Measurements from ENCODE around the gene KCNIP4. TPM values are rescaled to one million over a fixed set of nuclear protein-coding genes. Genes with fewer than 3 reads are reported as not detected.

The KCNIP4 gene
- total and polyA plus RNA-seq, 9 of the 15 experiments (the other 6 are each of a cell fraction or from before 2014, with no cell fraction given): 0.25 to 0.41 TPM; not detected in 7

- no peaks in the 10 kb centered on the region for H3K4me1 ChIP-seq (replicated peaks in 1 of 2; ENCODE audit: control insufficient read depth in 2 of 2, insufficient read depth in 2 of 2, low read length in 2 of 2)
- 2% methylated on average over 4 of the region's 4 CpGs for WGBS (ENCODE audit: insufficient coverage, low coverage, missing lambda C conversion rate)
- H3K4me3 ChIP-seq: no peak overlapping the region
- no TSS peak for BruUV-seq (replicated peaks)
- no peak overlapping the region for H2AFZ ChIP-seq (ENCODE audit: low read depth, low read length)
- TF ChIP-seq ZNF445 (CRISPR knock-in tag; IDR thresholded peaks at IDR 0.05; ENCODE audit: low read depth) (no peak), ZNF316 (IDR thresholded peaks at IDR 0.05) (peak; percentile 25; the same call in 1 of the 2 replicates)
- intact Hi-C loops (cut with micrococcal nuclease) (no loop called here), in situ Hi-C loops (cut with MboI) (no loop called here)
- H3K4me2 ChIP-seq (ENCODE audit: insufficient read depth, low read length): no peak overlapping the region
- no peaks in the 10 kb centered on the region for H3K36me3 ChIP-seq (ENCODE audit: control insufficient read depth, insufficient read depth, low read length)
- no peaks in the 10 kb centered on the region for H3K79me2 ChIP-seq (ENCODE audit: control insufficient read depth, insufficient read depth, low read length)
- no peak for FAIRE-seq
- POLR2A ChIA-PET: no interaction called here
- H3K9me3 ChIP-seq (replicated peaks; ENCODE audit: control insufficient read depth, insufficient read depth, low read depth, low read length): no peaks in the 10 kb centered on the region
- DNase-seq (ENCODE audit: extremely low read depth in 1 of 4, low spot score in 3 of 4): no peak
- ATAC-seq: no peak
- no peak overlapping the region for H3K9ac ChIP-seq (ENCODE audit: insufficient read depth in 1 of 2, low read depth in 2 of 2, low read length in 2 of 2)
- H3K9me1 ChIP-seq (ENCODE audit: control insufficient read depth, insufficient read depth, low read length): no peaks in the 10 kb centered on the region
- H4K20me1 ChIP-seq (replicated peaks; ENCODE audit: control insufficient read depth, insufficient read depth, low read length): no peaks in the 10 kb centered on the region
- H3K27me3 ChIP-seq (ENCODE audit: control insufficient read depth in 2 of 2, insufficient read depth in 2 of 2, low read length in 2 of 2): no peaks in the 10 kb centered on the region
- no peak overlapping the region for H3K27ac ChIP-seq (ENCODE audit: extremely low read depth, low read depth, low read length)
- CTCF ChIA-PET (ENCODE audit: low intra/inter-chr PET ratio): no interaction called here
Observed at GRCh38 chr4:21450331-21450730, 498.2 kb downstream of the KCNIP4 start.

- intact Hi-C loops (cut with micrococcal nuclease) (no loop called here), in situ Hi-C loops (cut with MboI) (no loop called here)
- ATAC-seq (no peak), FAIRE-seq (no peak), DNase-seq (ENCODE audit: extremely low read depth in 1 of 4, low spot score in 3 of 4) (no peak)
- POLR2A ChIA-PET: no interaction called here
- Histone ChIP-seq H3K27me3 (ENCODE audit: control insufficient read depth in 2 of 2, insufficient read depth in 2 of 2, low read length in 2 of 2) (no peaks in the 10 kb centered on the region), H3K27ac (ENCODE audit: extremely low read depth, low read depth, low read length) (no peak overlapping the region), H3K79me2 (ENCODE audit: control insufficient read depth, insufficient read depth, low read length) (no peaks in the 10 kb centered on the region), H3K9me3 (replicated peaks; ENCODE audit: control insufficient read depth, insufficient read depth, low read depth, low read length) (no peaks in the 10 kb centered on the region), H3K36me3 (ENCODE audit: control insufficient read depth, insufficient read depth, low read length) (no peaks in the 10 kb centered on the region), H3K9ac (ENCODE audit: insufficient read depth in 1 of 2, low read depth in 2 of 2, low read length in 2 of 2) (no peak overlapping the region), H3K9me1 (ENCODE audit: control insufficient read depth, insufficient read depth, low read length) (no peaks in the 10 kb centered on the region), H3K4me3 (no peak overlapping the region), H2AFZ (ENCODE audit: low read depth, low read length) (no peak overlapping the region), H4K20me1 (replicated peaks; ENCODE audit: control insufficient read depth, insufficient read depth, low read length) (no peaks in the 10 kb centered on the region), H3K4me2 (ENCODE audit: insufficient read depth, low read length) (no peak overlapping the region), H3K4me1 (replicated peaks in 1 of 2; ENCODE audit: control insufficient read depth in 2 of 2, insufficient read depth in 2 of 2, low read length in 2 of 2) (no peaks in the 10 kb centered on the region)
- CTCF ChIA-PET (ENCODE audit: low intra/inter-chr PET ratio): no interaction called here
- no TSS peak for BruUV-seq (replicated peaks)
- TF ChIP-seq SMC3 (conservative IDR thresholded peaks at IDR 0.05; ENCODE audit: insufficient read depth, low read depth, low read length) (no peak), MTA1 (IDR thresholded peaks at IDR 0.05; ENCODE audit: borderline replicate concordance) (no peak), E2F3 (CRISPR knock-in tag; IDR thresholded peaks at IDR 0.05) (no peak), U2AF2 (optimal IDR thresholded peaks at IDR 0.05; ENCODE audit: low read depth, low read length) (no peak), CTCF (IDR thresholded peaks at IDR 0.05 in 2 of 3, conservative IDR thresholded peaks at IDR 0.05 in 1 of 3; ENCODE audit: insufficient read depth in 2 of 3, low read depth in 1 of 3, low read length in 3 of 3) (no peak), KLF13 (tag; IDR thresholded peaks at IDR 0.05; ENCODE audit: borderline replicate concordance, low read depth) (no peak), ZBTB9 (CRISPR knock-in tag; IDR thresholded peaks at IDR 0.05) (no peak), XRCC3 (IDR thresholded peaks at IDR 0.05) (no peak)
Observed at GRCh38 chr4:21447301-21448054, 501.1 kb downstream of the KCNIP4 start.
